Subcutaneous adipose tissue (tissue), 4 donors: Measurements from ENCODE around the gene TUBGCP2. TPM values are rescaled to one million over a fixed set of nuclear protein-coding genes. Genes with fewer than 3 reads are reported as not detected.

ENCODE experiments used
- CTCF ChIP-seq: fragments of 450-650 bp; IDR thresholded peaks from one replicate; pipeline ENCODE4 v1.5.1; 2016; ENCODE audit warnings: low read depth, mild to moderate bottlenecking, control low read depth, antibody characterized with exemption, moderate library complexity
- total RNA-seq, 4 donors: library from RNA; depleted of rRNA; stranded (reverse); fragments of >200 nt; gene quantifications; one replicate each; pipeline ENCODE4 v1.1.0, GENCODE V29; 2016

The TUBGCP2 gene
- total RNA-seq, 4 donors from 2014 or later: 24.5 to 43.9 (median 36.8) TPM

GRCh38 chr10:133245439-133246235 is 63.0 kb downstream of the TUBGCP2 start:
- no peak for TF ChIP-seq CTCF

- no peak for TF ChIP-seq CTCF
Measured at GRCh38 chr10:133243593-133243992, 65.1 kb downstream of the TUBGCP2 start.

- no peak for TF ChIP-seq CTCF
Measured at GRCh38 chr10:133242611-133243356, 65.9 kb downstream of the TUBGCP2 start.

GRCh38 chr10:133241501-133242205 is 67.0 kb downstream of the TUBGCP2 start:
- no peak for TF ChIP-seq CTCF

- no peak for TF ChIP-seq CTCF
Measured at GRCh38 chr10:133239990-133240389, 68.7 kb downstream of the TUBGCP2 start.

GRCh38 chr10:133238466-133238804 is 70.2 kb downstream of the TUBGCP2 start:
- TF ChIP-seq CTCF: no peak
